GM12872 (cell line): Measurements from ENCODE around the gene RANBP9.

ENCODE experiments used
- TF ChIP-seq, protein P1 (sequence below): IDR thresholded peaks from 3 replicates; pipeline ENCODE4 v1.5.1; 2011; ENCODE audit warnings: low read depth, mild to moderate bottlenecking, low read length, moderate library complexity; ENCODE audit not compliant: insufficient read depth

RANBP9 gene

DNA sequence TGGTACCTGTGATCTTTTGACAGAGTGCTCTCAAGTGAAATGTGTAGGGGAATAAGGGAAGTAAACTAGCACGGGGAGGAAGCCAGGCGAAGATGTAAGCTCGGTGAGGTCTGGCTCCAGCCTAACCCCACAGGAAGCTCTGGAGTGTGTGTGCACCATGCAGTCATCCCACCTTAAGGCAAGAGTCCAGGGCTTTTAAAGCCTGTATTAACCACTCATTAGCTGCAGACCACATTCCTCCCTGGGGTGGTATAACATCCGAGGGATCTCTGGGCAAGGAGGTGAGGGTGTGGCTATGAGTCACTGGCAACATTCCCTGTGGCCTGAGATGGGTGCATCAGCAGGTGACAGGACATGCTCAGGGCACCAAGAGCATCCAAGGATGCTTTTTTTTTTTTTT, 12.5 kb upstream of the RANBP9 start:
- TF ChIP-seq, protein P1, sequence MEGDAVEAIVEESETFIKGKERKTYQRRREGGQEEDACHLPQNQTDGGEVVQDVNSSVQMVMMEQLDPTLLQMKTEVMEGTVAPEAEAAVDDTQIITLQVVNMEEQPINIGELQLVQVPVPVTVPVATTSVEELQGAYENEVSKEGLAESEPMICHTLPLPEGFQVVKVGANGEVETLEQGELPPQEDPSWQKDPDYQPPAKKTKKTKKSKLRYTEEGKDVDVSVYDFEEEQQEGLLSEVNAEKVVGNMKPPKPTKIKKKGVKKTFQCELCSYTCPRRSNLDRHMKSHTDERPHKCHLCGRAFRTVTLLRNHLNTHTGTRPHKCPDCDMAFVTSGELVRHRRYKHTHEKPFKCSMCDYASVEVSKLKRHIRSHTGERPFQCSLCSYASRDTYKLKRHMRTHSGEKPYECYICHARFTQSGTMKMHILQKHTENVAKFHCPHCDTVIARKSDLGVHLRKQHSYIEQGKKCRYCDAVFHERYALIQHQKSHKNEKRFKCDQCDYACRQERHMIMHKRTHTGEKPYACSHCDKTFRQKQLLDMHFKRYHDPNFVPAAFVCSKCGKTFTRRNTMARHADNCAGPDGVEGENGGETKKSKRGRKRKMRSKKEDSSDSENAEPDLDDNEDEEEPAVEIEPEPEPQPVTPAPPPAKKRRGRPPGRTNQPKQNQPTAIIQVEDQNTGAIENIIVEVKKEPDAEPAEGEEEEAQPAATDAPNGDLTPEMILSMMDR: no peak

DNA sequence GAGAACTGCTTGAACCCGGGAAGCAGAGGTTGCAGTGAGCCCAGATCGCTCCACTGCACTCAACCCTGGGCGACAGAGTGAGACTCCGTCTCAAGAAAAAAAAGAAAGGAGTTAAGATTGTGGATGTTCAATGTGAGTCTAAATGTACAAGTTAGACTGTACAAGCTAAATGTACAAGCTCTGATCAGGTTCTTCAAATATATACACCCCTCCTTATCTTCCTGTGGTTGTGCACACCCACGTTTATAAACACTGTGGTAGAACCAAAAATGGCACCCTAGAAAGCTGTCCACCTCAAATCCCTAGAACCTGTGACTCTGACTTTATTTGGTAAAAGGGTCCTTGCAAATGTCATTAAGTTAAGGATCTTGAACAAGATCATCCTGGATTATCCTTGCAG, 11.2 kb upstream of the RANBP9 start:
- TF ChIP-seq, protein P1: no peak

DNA sequence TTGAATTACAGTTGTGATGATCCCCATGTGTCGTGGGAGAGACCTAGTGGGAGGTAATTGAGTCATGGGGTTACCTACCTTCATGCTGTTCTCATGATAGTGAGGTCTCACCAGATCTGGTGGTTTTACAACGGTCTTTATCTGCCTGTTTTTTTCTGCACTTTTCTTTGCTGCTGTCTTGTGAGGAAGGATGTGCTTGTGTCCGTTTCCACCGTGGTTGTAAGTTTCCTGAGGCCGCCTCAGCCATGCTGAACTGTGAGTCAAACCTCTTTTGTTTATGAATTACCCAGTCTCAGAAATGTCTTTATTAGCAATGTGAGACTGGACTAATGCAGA, 6.5 kb upstream of the RANBP9 start:
- TF ChIP-seq, protein P1: no peak

DNA sequence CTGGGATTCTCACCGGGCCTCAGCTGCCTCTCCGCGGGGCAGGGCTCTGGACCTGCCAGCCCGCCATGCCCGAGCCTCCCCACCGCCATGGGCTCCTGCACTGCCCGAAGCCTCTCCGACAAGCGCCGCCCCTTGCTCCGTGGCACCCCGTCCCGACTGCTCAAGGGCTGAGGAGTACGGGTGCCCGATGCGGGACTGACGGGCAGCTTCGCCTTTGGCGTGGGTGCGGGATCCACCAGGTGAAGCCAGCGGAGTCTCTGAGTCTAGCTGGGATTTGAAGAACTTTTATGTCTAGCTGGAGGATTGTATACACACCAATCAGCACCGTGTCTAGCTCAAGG, 5.3 kb upstream of the RANBP9 start:
- TF ChIP-seq, protein P1: no peak

DNA sequence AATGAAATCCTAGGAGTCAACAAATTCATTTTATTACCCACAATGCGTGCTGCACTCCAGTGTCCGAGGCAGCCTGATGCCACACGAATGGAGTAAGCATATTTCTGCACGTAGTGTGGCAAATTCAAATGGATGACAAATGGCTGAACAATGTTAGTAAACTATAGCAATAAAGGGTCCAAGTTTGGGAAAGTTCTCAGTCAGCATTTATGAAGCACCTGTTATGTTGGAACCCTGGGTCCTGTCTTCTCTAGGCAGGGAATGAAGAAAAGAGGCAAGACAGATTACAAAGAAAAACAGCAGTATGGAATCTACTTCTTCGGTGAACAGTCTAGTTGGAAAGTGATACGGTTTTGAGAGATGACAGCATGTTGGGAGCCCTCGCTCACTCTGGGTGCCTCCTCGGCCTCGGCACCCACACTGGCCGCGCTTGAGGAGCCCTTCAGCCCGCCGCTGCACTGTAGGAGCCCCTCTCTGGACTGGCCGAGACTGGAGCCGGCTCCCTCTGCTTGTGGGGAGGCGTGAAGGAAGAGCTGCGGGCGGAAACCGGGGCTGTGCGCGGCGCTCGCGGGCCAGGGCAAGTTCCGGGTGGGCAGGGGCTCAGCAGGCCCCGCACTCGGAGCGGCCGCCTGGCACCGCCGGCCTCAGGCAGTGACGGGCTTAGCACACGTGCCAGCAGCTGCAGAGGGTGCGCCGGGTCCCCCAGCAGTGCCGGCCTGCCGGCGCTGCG, 4.8 kb upstream of the RANBP9 start:
- TF ChIP-seq, protein P1: no peak

DNA sequence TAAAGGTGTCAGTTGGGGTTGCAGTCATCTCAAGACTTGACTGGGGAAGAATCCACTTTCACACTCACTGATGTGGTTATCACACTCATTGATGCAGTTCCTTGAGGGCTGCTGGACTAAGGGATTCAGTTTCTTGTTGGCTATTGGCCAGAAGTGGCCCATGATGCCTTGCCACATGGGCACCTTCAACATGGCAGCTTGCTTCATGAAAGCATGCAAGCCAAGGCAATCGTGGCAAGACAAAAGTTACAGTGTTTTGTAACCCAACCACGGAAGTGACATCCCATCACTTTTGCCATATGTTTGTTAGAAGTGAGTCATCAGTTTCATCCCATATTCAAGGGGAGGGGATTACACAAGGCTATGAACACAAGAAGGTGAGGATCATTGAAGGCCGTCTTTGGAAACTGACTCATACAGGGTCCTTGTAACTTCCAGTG, 3.8 kb upstream of the RANBP9 start:
- TF ChIP-seq, protein P1: no peak

DNA sequence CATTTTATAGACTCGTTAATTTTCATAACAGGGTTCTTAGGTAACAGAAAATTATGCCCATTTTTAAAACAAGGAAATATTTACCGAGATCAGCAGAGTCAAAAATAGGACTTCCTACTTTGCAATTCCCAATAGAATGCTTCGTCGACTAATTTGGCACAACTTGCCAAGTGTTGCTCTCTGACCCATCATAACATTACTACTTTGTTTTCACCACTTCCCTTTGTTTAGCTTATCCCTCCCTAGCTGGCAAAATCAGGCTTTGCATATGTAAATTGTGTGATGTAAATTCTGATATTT, 914 bp upstream of the RANBP9 start:
- TF ChIP-seq, protein P1: no peak
